Thyroid gland (tissue), 4 donors: ENCODE measurements around the gene DPYSL3.

Experiments
- POLR2A ChIP-seq, 2 donors: fragments of 450-650 bp; IDR thresholded peaks; one replicate each; pipeline ENCODE4 v1.6.1; 2017; ENCODE audit warnings: antibody characterized with exemption in 2 of 2, mild to moderate bottlenecking in 2 of 2, moderate library complexity in 1 of 2
- TF ChIP-seq, protein P1 (sequence below), 6 experiments: fragments of 200-600 bp in 3 of 6; fragments of 450-650 bp in 3 of 6; sonication (generic) in 3 of 6; IDR thresholded peaks; one replicate each; pipeline ENCODE4 v1.5.1; 2016 to 2019; ENCODE audit warnings: antibody characterized with exemption in 6 of 6, mild to moderate bottlenecking in 2 of 6, inconsistent platforms in 1 of 6, moderate library complexity in 1 of 6

DNA sequence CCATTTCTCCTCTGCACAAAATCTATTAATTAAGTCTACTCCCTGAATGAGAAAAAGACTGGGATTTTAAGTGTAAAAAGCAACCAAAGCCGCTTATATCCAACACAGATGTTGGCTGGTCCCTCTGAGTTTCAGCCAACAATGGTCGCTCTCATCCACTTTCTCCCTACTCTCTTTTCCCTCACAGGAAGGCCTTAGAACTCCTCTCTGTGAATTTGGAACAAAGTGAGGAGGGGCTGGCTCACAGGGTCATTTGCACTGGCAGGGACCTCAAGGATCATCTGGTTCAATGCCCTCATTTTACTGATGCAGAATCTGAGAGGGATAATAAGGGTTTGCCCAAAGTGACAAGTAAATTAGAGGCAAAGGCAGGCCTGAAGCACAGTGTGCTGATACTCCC lies 64.0 kb downstream of the DPYSL3 start:
- TF ChIP-seq, protein P1, sequence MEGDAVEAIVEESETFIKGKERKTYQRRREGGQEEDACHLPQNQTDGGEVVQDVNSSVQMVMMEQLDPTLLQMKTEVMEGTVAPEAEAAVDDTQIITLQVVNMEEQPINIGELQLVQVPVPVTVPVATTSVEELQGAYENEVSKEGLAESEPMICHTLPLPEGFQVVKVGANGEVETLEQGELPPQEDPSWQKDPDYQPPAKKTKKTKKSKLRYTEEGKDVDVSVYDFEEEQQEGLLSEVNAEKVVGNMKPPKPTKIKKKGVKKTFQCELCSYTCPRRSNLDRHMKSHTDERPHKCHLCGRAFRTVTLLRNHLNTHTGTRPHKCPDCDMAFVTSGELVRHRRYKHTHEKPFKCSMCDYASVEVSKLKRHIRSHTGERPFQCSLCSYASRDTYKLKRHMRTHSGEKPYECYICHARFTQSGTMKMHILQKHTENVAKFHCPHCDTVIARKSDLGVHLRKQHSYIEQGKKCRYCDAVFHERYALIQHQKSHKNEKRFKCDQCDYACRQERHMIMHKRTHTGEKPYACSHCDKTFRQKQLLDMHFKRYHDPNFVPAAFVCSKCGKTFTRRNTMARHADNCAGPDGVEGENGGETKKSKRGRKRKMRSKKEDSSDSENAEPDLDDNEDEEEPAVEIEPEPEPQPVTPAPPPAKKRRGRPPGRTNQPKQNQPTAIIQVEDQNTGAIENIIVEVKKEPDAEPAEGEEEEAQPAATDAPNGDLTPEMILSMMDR (IDR thresholded peaks at IDR 0.05) = no peak
- no peak for TF ChIP-seq POLR2A (IDR thresholded peaks at IDR 0.05)
